DMS53 treated with DMSO at 0.1 percent for 48 hours (cell line): ENCODE data around the gene CAD.

Source experiments
- DNase-seq: peaks from one replicate; lab custom pipeline; 2025; ENCODE audit not compliant: unreplicated experiment; lab: John Stamatoyannopoulos, UW

Gene CAD

DNA sequence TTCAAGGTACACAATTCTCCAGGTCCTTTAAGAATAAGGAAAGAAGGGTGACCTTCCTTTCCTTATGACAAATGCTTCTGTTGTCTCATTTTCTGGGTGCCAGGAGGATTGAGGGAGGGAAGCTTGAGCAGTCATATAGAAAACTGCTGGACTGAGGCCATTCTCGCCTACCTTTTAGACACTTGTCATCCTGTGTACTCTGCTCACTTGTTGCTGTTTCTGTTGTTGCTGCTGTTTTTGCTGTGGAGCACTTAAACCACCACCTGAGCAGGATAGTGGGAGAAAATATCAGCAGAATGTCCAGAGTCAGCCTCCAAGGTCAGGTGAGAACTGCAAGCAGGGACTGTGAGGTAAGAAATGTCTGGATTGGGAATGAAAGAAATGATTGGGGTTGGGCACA is 60.8 kb downstream of the CAD start:
- no peak for DNase-seq

DNA sequence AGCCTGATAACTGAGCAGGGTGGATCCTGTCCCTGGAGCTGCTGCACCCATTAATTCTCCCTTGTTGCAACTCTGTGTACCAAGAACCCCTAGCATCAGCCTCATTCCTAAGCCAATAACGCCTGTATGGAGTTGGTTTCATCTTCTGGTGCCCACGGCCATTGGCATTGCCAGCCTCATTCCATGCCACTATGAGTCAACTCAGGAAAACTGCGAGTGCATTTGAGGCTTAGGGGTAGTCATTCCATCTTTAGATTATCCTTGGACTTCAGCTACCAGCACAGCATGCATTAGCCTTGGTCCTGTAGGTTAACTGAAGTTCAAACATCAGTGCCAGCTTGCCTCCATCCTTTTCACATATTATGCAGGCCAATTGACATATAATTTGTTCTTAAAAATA is 63.7 kb downstream of the CAD start:
- no peak for DNase-seq

DNA sequence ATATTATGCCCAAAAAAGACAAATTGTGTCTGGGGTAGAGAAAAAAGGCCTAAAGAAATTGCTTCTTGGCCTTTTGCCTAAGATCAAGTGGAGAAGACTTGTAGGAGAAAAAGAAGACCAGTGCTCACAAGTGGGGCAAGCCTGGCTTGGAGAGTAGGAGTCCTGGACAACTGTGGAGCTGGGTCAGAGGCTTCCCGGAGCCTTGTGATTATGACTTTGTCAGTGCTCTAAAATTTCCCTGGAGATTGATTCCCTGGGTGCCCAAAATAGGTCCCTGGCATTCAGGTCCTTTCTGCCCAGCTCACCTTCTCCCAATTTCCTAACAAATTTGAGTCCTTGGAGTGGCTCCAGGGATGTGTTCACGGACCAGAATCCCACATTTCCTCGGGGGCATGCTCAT is 64.3 kb downstream of the CAD start:
- DNase-seq = no peak

DNA sequence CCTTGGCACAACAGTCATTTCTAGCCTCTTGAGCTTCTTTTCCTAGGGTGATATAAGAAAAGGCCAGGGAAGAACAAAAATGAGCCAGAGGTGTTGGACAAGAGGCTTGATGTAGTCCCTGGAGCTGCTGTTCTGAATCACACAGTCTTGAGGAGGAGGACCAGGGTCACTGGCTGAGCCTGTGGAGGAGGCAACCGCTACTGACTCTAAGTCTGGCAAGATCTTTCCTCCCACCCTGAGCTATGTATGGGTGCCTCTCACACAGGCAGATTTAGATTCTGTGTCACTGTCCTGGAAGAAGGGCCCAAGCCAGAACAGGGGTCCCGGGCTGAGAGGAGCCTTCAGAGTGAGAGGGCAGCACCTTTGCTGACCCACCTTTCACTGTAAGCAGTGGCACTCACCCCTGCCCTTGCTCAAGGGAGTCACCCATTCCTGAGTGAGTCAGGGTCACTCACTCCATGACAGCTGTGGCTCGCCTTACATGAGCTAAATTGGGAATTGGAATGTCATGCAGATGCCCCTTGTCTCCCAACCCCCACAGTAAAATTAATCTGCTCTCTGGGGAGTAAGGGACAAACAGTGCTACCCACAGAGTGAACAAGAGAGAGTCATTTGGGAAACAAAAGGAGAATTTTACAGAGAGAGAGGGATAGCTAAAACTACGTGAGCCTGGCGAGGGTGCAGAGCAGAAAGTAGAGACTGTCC is 64.8 kb downstream of the CAD start, which contains the start of gene TRIM54:
Gene TRIM54 (plus strand): TSS at position 575 of the 705 bp plus-strand sequence. CDS start 303 bp downstream, outside the sequence.
- no peak for DNase-seq

DNA sequence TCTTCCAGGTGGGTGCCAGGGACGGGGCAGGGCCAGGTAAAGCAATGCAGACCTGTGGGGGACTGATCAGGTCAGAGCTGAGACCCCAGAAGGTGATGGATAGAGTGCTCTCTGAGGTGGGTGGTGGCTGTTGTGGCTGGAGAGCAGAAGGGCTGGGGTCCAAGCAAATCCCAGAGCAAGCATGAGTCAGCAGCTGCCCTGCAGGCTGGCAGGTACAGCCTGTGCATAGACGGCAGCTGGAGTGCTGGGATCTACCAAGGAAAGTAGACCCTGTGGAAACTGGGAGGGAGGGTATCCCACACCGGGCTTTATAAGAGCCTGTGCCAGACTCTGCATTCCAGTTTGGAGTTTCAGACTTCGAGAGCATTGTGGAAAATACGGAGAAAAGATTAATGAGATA is 65.7 kb downstream of the CAD start:
- DNase-seq = no peak

DNA sequence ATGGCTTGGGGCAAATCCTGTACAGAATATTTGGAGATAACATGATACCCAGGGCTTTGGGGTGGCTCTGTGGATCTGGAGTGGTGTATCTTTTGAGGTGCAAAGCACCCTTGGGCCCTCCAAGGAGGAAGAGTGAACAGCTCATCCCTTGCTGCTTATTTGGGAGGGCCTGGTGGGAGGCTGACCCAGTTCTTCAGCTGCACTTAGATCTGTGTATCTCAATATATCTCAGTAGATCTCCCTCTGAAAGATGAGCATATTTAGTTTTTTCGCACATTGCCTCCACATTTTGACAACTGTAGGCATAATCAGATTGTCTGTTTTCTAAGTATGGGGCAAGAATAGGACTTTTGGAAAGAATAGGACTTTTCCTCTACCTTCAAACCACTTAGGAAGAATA is 67.8 kb downstream of the CAD start:
- DNase-seq = no peak

DNA sequence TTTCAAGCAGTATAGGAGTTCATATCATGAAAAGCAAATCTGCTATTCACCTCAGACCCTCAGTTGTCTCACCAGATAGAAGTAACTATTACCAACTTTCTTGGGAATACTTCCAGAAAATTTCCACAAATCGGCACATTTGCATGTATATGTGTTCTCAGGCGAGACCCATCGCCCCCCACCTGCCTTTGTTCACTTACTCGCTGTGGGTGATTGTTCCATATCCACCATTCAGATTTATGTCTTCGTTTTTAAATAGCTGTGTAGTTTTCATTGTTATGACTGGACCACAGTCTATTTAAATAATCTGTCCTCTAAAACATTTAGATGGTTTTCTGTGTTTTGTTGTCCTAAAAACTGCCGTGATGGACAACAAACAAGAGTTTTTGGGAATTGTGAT is 68.3 kb downstream of the CAD start:
- no peak for DNase-seq

DNA sequence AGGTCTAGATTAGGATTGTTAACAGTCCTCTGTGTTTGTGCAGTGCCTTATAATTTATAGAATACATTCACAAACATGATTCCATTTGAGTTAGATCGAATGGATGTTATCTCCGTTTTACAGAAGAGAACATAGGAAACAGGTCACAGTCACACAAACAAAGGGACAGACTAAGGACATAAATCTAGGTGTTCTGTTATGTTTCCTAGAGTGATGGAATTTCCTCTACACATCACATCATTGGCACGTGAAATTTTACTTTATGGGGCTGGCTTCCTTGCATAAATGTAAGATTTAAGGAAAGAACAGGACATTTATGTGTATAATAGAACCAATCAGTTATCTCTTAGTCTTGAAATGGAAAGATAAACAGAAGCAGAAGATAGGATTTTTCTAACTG is 71.4 kb downstream of the CAD start:
- no peak for DNase-seq

DNA sequence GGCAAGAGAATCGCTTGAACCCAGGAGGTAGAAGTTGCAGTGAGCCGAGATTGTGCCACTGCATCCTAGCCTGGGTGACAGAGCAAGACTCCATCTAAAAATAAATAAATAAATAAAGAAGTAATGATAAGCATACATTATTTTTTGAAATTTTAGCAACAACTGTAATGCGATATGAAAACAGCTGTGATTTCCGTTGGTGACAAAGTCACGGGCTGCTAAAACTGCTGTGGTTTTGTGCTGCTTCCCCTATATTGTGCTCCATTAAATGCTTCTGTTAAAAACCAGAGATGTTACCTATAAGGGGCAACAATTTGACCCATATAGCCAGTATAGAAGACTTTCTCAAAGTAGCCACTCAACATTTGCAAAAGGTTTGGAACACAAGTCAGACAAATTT is 73.4 kb downstream of the CAD start:
- DNase-seq = no peak

DNA sequence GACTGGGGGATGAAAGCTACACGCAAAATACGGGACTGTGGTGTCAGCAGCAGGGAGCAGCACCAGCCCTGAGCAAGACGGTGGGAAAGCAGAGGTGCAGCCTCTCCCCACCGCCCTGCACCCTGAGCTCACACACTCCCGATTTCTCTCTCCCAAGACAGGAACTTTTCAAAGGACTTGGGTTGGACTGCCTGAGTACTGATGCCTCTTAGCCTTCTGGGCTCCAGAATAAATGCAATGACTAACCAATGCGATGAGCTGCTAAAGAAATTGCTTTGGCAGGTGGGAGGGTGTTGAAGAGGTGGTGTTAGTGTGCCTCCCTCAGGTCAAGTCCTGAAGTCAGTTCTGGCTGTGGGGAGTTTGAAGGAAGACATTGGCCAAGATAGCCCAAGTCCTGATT is 74.7 kb downstream of the CAD start:
- no peak for DNase-seq
